ENCODE results near the gene FOXF1.

Gene FOXF1

GRCh38 chr16:86510465-86511261, at the start of gene FOXF1:
FOXF1 (plus strand) TSS chr16:86510527; CDS start chr16:86510570, 43 bp downstream.
- H3K27me3 ChIP-seq (ENCODE audit: control insufficient read depth, insufficient read depth, low read length): peaks cover 83% of the 10 kb centered on the region
- no peaks in the 10 kb centered on the region for H3K36me3 ChIP-seq (ENCODE audit: control insufficient read depth, insufficient read depth, low read length)
- H3K4me3 ChIP-seq (ENCODE audit: low read length): peak within 1 kb of the TSS; percentile 41
- peak within 1 kb of the TSS; percentile 81 for H3K9ac ChIP-seq (ENCODE audit: low read length)
- no peaks in the 10 kb centered on the region for H3K9me3 ChIP-seq (ENCODE audit: control insufficient read depth, low read length)
- H3K4me1 ChIP-seq (ENCODE audit: control insufficient read depth, insufficient read depth, low read length): peaks cover 7% of the 10 kb centered on the region

GRCh38 chr16:86461037-86461436, 49.3 kb upstream of the FOXF1 start:
- Histone ChIP-seq H3K9me3 (ENCODE audit: control insufficient read depth, low read length) (no peaks in the 10 kb centered on the region), H3K36me3 (ENCODE audit: control insufficient read depth, insufficient read depth, low read length) (no peaks in the 10 kb centered on the region), H3K27me3 (ENCODE audit: control insufficient read depth, insufficient read depth, low read length) (no peaks in the 10 kb centered on the region), H3K9ac (ENCODE audit: low read length) (no peak overlapping the region), H3K4me1 (ENCODE audit: control insufficient read depth, insufficient read depth, low read length) (peaks cover 8% of the 10 kb centered on the region), H3K4me3 (ENCODE audit: low read length) (no peak overlapping the region)

- Histone ChIP-seq H3K27me3 (ENCODE audit: control insufficient read depth, insufficient read depth, low read length) (no peaks in the 10 kb centered on the region), H3K4me3 (ENCODE audit: low read length) (no peak overlapping the region), H3K9me3 (ENCODE audit: control insufficient read depth, low read length) (no peaks in the 10 kb centered on the region), H3K4me1 (ENCODE audit: control insufficient read depth, insufficient read depth, low read length) (peaks cover 8% of the 10 kb centered on the region), H3K36me3 (ENCODE audit: control insufficient read depth, insufficient read depth, low read length) (no peaks in the 10 kb centered on the region), H3K9ac (ENCODE audit: low read length) (no peak overlapping the region)
These were observed 47.8 kb upstream of the FOXF1 start for GRCh38 chr16:86462334-86463084.

- H3K27me3 ChIP-seq (ENCODE audit: control insufficient read depth, insufficient read depth, low read length): no peaks in the 10 kb centered on the region
- H3K36me3 ChIP-seq (ENCODE audit: control insufficient read depth, insufficient read depth, low read length): no peaks in the 10 kb centered on the region
- peaks cover 5% of the 10 kb centered on the region for H3K4me1 ChIP-seq (ENCODE audit: control insufficient read depth, insufficient read depth, low read length)
- H3K9ac ChIP-seq (ENCODE audit: low read length): no peak overlapping the region
- no peaks in the 10 kb centered on the region for H3K9me3 ChIP-seq (ENCODE audit: control insufficient read depth, low read length)
- H3K4me3 ChIP-seq (ENCODE audit: low read length): no peak overlapping the region
These were observed 46.3 kb upstream of the FOXF1 start for GRCh38 chr16:86464044-86464443.

GRCh38 chr16:86465434-86465833, 44.9 kb upstream of the FOXF1 start:
- Histone ChIP-seq H3K36me3 (ENCODE audit: control insufficient read depth, insufficient read depth, low read length) (no peaks in the 10 kb centered on the region), H3K9me3 (ENCODE audit: control insufficient read depth, low read length) (no peaks in the 10 kb centered on the region), H3K9ac (ENCODE audit: low read length) (no peak overlapping the region), H3K4me3 (ENCODE audit: low read length) (no peak overlapping the region), H3K4me1 (ENCODE audit: control insufficient read depth, insufficient read depth, low read length) (no peaks in the 10 kb centered on the region), H3K27me3 (ENCODE audit: control insufficient read depth, insufficient read depth, low read length) (no peaks in the 10 kb centered on the region)

GRCh38 chr16:86466696-86467406, 43.5 kb upstream of the FOXF1 start:
- no peaks in the 10 kb centered on the region for H3K9me3 ChIP-seq (ENCODE audit: control insufficient read depth, low read length)
- H3K27me3 ChIP-seq (ENCODE audit: control insufficient read depth, insufficient read depth, low read length): no peaks in the 10 kb centered on the region
- H3K36me3 ChIP-seq (ENCODE audit: control insufficient read depth, insufficient read depth, low read length): no peaks in the 10 kb centered on the region
- H3K4me1 ChIP-seq (ENCODE audit: control insufficient read depth, insufficient read depth, low read length): no peaks in the 10 kb centered on the region
- no peak overlapping the region for H3K4me3 ChIP-seq (ENCODE audit: low read length)
- no peak overlapping the region for H3K9ac ChIP-seq (ENCODE audit: low read length)

- H3K9ac ChIP-seq (ENCODE audit: low read length): no peak overlapping the region
- H3K27me3 ChIP-seq (ENCODE audit: control insufficient read depth, insufficient read depth, low read length): no peaks in the 10 kb centered on the region
- no peaks in the 10 kb centered on the region for H3K36me3 ChIP-seq (ENCODE audit: control insufficient read depth, insufficient read depth, low read length)
- H3K4me1 ChIP-seq (ENCODE audit: control insufficient read depth, insufficient read depth, low read length): no peaks in the 10 kb centered on the region
- no peak overlapping the region for H3K4me3 ChIP-seq (ENCODE audit: low read length)
- H3K9me3 ChIP-seq (ENCODE audit: control insufficient read depth, low read length): no peaks in the 10 kb centered on the region
These were observed 42.8 kb upstream of the FOXF1 start for GRCh38 chr16:86467490-86467889.

GRCh38 chr16:86470964-86471363, 39.4 kb upstream of the FOXF1 start:
- H3K9ac ChIP-seq (ENCODE audit: low read length): no peak overlapping the region
- H3K27me3 ChIP-seq (ENCODE audit: control insufficient read depth, insufficient read depth, low read length): no peaks in the 10 kb centered on the region
- no peaks in the 10 kb centered on the region for H3K9me3 ChIP-seq (ENCODE audit: control insufficient read depth, low read length)
- no peaks in the 10 kb centered on the region for H3K36me3 ChIP-seq (ENCODE audit: control insufficient read depth, insufficient read depth, low read length)
- no peaks in the 10 kb centered on the region for H3K4me1 ChIP-seq (ENCODE audit: control insufficient read depth, insufficient read depth, low read length)
- no peak overlapping the region for H3K4me3 ChIP-seq (ENCODE audit: low read length)

GRCh38 chr16:86471896-86472295, 38.4 kb upstream of the FOXF1 start:
- Histone ChIP-seq H3K36me3 (ENCODE audit: control insufficient read depth, insufficient read depth, low read length) (no peaks in the 10 kb centered on the region), H3K27me3 (ENCODE audit: control insufficient read depth, insufficient read depth, low read length) (no peaks in the 10 kb centered on the region), H3K4me1 (ENCODE audit: control insufficient read depth, insufficient read depth, low read length) (no peaks in the 10 kb centered on the region), H3K9me3 (ENCODE audit: control insufficient read depth, low read length) (no peaks in the 10 kb centered on the region), H3K9ac (ENCODE audit: low read length) (no peak overlapping the region), H3K4me3 (ENCODE audit: low read length) (no peak overlapping the region)

GRCh38 chr16:86472366-86472765, 38.0 kb upstream of the FOXF1 start:
- Histone ChIP-seq H3K9ac (ENCODE audit: low read length) (no peak overlapping the region), H3K4me1 (ENCODE audit: control insufficient read depth, insufficient read depth, low read length) (no peaks in the 10 kb centered on the region), H3K27me3 (ENCODE audit: control insufficient read depth, insufficient read depth, low read length) (no peaks in the 10 kb centered on the region), H3K36me3 (ENCODE audit: control insufficient read depth, insufficient read depth, low read length) (no peaks in the 10 kb centered on the region), H3K4me3 (ENCODE audit: low read length) (no peak overlapping the region), H3K9me3 (ENCODE audit: control insufficient read depth, low read length) (no peaks in the 10 kb centered on the region)

GRCh38 chr16:86476956-86477534, 33.3 kb upstream of the FOXF1 start:
- Histone ChIP-seq H3K9me3 (ENCODE audit: control insufficient read depth, low read length) (no peaks in the 10 kb centered on the region), H3K27me3 (ENCODE audit: control insufficient read depth, insufficient read depth, low read length) (no peaks in the 10 kb centered on the region)

GRCh38 chr16:86477642-86478041, 32.7 kb upstream of the FOXF1 start:
- Histone ChIP-seq H3K4me1 (ENCODE audit: control insufficient read depth, insufficient read depth, low read length) (no peaks in the 10 kb centered on the region), H3K4me3 (ENCODE audit: low read length) (no peak overlapping the region), H3K27me3 (ENCODE audit: control insufficient read depth, insufficient read depth, low read length) (no peaks in the 10 kb centered on the region)

More at GRCh38 chr16:86476956-86477534, 33.3 kb upstream of the FOXF1 start:
- Histone ChIP-seq H3K4me3 (ENCODE audit: low read length) (no peak overlapping the region), H3K9ac (ENCODE audit: low read length) (no peak overlapping the region), H3K4me1 (ENCODE audit: control insufficient read depth, insufficient read depth, low read length) (no peaks in the 10 kb centered on the region), H3K36me3 (ENCODE audit: control insufficient read depth, insufficient read depth, low read length) (no peaks in the 10 kb centered on the region)

More at GRCh38 chr16:86477642-86478041, 32.7 kb upstream of the FOXF1 start:
- H3K36me3 ChIP-seq (ENCODE audit: control insufficient read depth, insufficient read depth, low read length): no peaks in the 10 kb centered on the region
- H3K9me3 ChIP-seq (ENCODE audit: control insufficient read depth, low read length): no peaks in the 10 kb centered on the region
- no peak overlapping the region for H3K9ac ChIP-seq (ENCODE audit: low read length)
